K562 (cell line): Measurements from ENCODE around the gene PDE11A. TPM values are rescaled to one million over a fixed set of nuclear protein-coding genes. Genes with fewer than 3 reads are reported as not detected.
A peak's percentile ranks its signal among the peaks of the same experiment; 100 is the strongest.

Experiments used
- ATAC-seq: fragments of 200-7000 bp; cut with Tn5 transposase; 3 replicates; pipeline ENCODE4 v1.9.1; 2020; ENCODE audit warnings: moderate library complexity
- BruUV-seq: library from RNA; stranded (reverse); fragments of 400-500 nt; replicated peaks from 2 replicates; lab custom pipeline; 2021; lab: Mats Ljungman, UMichigan
- CTCF ChIA-PET: fragments of 300-600 bp; formaldehyde crosslinking; extraction: SDS; loops from one replicate; lab custom pipeline; 2021; ENCODE audit warnings: low intra/inter-chr PET ratio; lab: Yijun Ruan, JAX
- POLR2A ChIA-PET: fragments of 300-600, 350-650 bp; sonication (Branson Sonifier 250); formaldehyde crosslinking; extraction: SDS; loops from one replicate; lab custom pipeline; 2021; ENCODE audit warnings: antibody characterized with exemption, inconsistent platforms; lab: Yijun Ruan, JAX
- DNase-seq, 4 experiments: peaks; one replicate each; pipeline versions ENCODE4 v3.0.0 to v3.0.0-alpha.2; 2011 to 2018; ENCODE audit warnings: low spot score in 3 of 4, mixed read lengths in 3 of 4; ENCODE audit errors: extremely low read depth in 1 of 4
- FAIRE-seq: peaks from 2 replicates; lab custom pipeline; 2011; peaks lifted over from hg19 to GRCh38; lab: Jason Lieb, UNC
- H2AFZ ChIP-seq: 2 replicates; pipeline ENCODE4 v1.6.0; 2011; ENCODE audit warnings: low read depth, low read length, control low read depth, inconsistent platforms
- H3K27ac ChIP-seq: fragments of 200-600 bp; 3 replicates; pipeline ENCODE4 v1.8.0; 2011; ENCODE audit warnings: low read depth, mild to moderate bottlenecking, control low read depth, inconsistent platforms, low read length, moderate library complexity, mixed read lengths; ENCODE audit errors: extremely low read depth
- H3K27me3 ChIP-seq, 2 experiments: fragments of 300-600 bp in 1 of 2; 2 replicates in 1 of 2; 3 replicates in 1 of 2; pipeline versions ENCODE4 v1.6.0 to v1.8.0; 2011; ENCODE audit warnings: inconsistent platforms in 2 of 2, low read length in 2 of 2, mild to moderate bottlenecking in 1 of 2, mixed read lengths in 1 of 2, moderate library complexity in 1 of 2; ENCODE audit not compliant: control insufficient read depth in 2 of 2, insufficient read depth in 2 of 2
- H3K36me3 ChIP-seq: fragments of 300-600 bp; 3 replicates; pipeline ENCODE4 v1.8.0; 2011; ENCODE audit warnings: mild to moderate bottlenecking, low read length, inconsistent platforms; ENCODE audit not compliant: control insufficient read depth, insufficient read depth
- H3K4me1 ChIP-seq, 2 experiments: fragments of 200-600 bp in 1 of 2; replicated peaks in 1 of 2; 2 replicates in 1 of 2; 3 replicates in 1 of 2; pipeline versions ENCODE4 v1.5.1 to v1.8.0; 2011; ENCODE audit warnings: inconsistent platforms in 2 of 2, low read length in 2 of 2, mild to moderate bottlenecking in 1 of 2, mixed read lengths in 1 of 2, moderate library complexity in 1 of 2; ENCODE audit not compliant: control insufficient read depth in 2 of 2, insufficient read depth in 2 of 2
- H3K4me2 ChIP-seq: 2 replicates; pipeline ENCODE4 v1.6.1; 2011; ENCODE audit warnings: low read length, control low read depth, inconsistent platforms, mixed read lengths; ENCODE audit not compliant: insufficient read depth
- H3K4me3 ChIP-seq: fragments of 200-600 bp; sonication (generic), shearing (Covaris generic); 2 replicates; pipeline ENCODE4 v1.5.1; 2016; ENCODE audit warnings: control low read depth, inconsistent platforms
- H3K79me2 ChIP-seq: fragments of 200-600 bp; 3 replicates; pipeline ENCODE4 v1.8.0; 2011; ENCODE audit warnings: low read length, inconsistent platforms; ENCODE audit not compliant: control insufficient read depth, insufficient read depth
- H3K9ac ChIP-seq, 2 experiments: 2 replicates each; pipeline versions ENCODE4 v1.6.0 to v1.6.1; 2011; ENCODE audit warnings: low read depth in 2 of 2, low read length in 2 of 2, control low read depth in 1 of 2, inconsistent platforms in 1 of 2, mild to moderate bottlenecking in 1 of 2, mixed read lengths in 1 of 2; ENCODE audit not compliant: insufficient read depth in 1 of 2
- H3K9me1 ChIP-seq: one replicate; pipeline ENCODE4 v1.6.0; 2011; ENCODE audit warnings: inconsistent platforms, mild to moderate bottlenecking, low read length, moderate library complexity; ENCODE audit not compliant: control insufficient read depth, insufficient read depth
- H3K9me3 ChIP-seq: replicated peaks from 2 replicates; pipeline ENCODE4 v1.5.1; 2011; ENCODE audit warnings: low read depth, low read length, inconsistent platforms; ENCODE audit not compliant: control insufficient read depth, insufficient read depth
- H4K20me1 ChIP-seq: replicated peaks from 2 replicates; pipeline ENCODE4 v1.6.1; 2011; ENCODE audit warnings: low read length, inconsistent platforms, mixed read lengths; ENCODE audit not compliant: control insufficient read depth, insufficient read depth
- CBFA2T3 ChIP-seq: fragments of 450-650 bp; IDR thresholded peaks from 2 replicates; pipeline ENCODE4 v1.6.1; 2017
- HNRNPUL1 ChIP-seq: fragments of 200-400 bp; formaldehyde crosslinking; IDR thresholded peaks from 2 replicates; pipeline ENCODE4 v1.6.1; 2017; ENCODE audit warnings: low read length
- POLR3G ChIP-seq: IDR thresholded peaks from 2 replicates; pipeline ENCODE4 v1.6.1; 2011; ENCODE audit not compliant: insufficient read length, insufficient replicate concordance; ENCODE audit errors: extremely low read depth
- PTTG1 ChIP-seq: fragments of 450-650 bp; IDR thresholded peaks from 2 replicates; pipeline ENCODE4 v1.6.1; 2016; ENCODE audit warnings: low read depth, mild to moderate bottlenecking, missing genetic modification characterization, missing compliant biosample characterization
- RBM39 ChIP-seq: fragments of 200-400 bp; formaldehyde crosslinking; optimal IDR thresholded peaks from 2 replicates; pipeline ENCODE3; 2018; ENCODE audit warnings: low read depth, low read length
- ZNF239 ChIP-seq: fragments of 250-450 bp; sonication (Bioruptor Pico); IDR thresholded peaks from 2 replicates; pipeline ENCODE4 v1.4.0; 2020; ENCODE audit warnings: mild to moderate bottlenecking
- ZNF41 ChIP-seq: fragments of 250-450 bp; sonication (Bioruptor Pico); conservative IDR thresholded peaks from 2 replicates; pipeline ENCODE4 v1.4.0; 2020; ENCODE audit warnings: mild to moderate bottlenecking
- ZNF449 ChIP-seq: fragments of 250-450 bp; sonication (Bioruptor Pico); IDR thresholded peaks from 2 replicates; pipeline ENCODE4 v1.8.0; 2022; ENCODE audit warnings: moderate library complexity, mild to moderate bottlenecking, inconsistent platforms
- WGBS: fragments of 100-300 bp; shearing (Covaris generic); methylation state at CpG from one replicate; pipeline ENCODE4 v1.1.6; 2016; ENCODE audit warnings: low coverage, mixed read lengths; ENCODE audit not compliant: insufficient coverage; ENCODE audit errors: missing lambda C conversion rate; 5-methylcytosine and 5-hydroxymethylcytosine counted together
- in situ Hi-C: fragments of 300-500 bp; cut with MboI; formaldehyde crosslinking; loops from 4 replicates; pipeline ENCODE4 v1.15.0; 2018; ENCODE audit warnings: inconsistent platforms, mixed read lengths
- intact Hi-C: fragments of 100-400 bp; cut with micrococcal nuclease; formaldehyde crosslinking; loops from 2 replicates; pipeline ENCODE4 v1.14.2; 2022
- polyA plus RNA-seq, 8 experiments: library from polyadenylated mRNA; depleted of rRNA in 4 of 8; stranded (reverse) in 5 of 8; unstranded in 3 of 8; fragments of >200 nt; fragmentation: Nextera tagmentation in 2 of 8; fragmentation: Illumina TruSeq in 1 of 8; extraction: Ambion mirVana in 2 of 8; extraction: Trizol in 1 of 8; gene quantifications; 2 replicates each; pipeline versions ENCODE4 v1.2.1 to v1.2.3, GENCODE V29; 2011 to 2014; ENCODE audit warnings: inconsistent platforms in 1 of 8, missing spikeins in 1 of 8
- total RNA-seq, 7 experiments: library from RNA; depleted of rRNA in 6 of 7; stranded (reverse); fragments of >200 nt in 6 of 7; fragmentation: Illumina TruSeq in 2 of 7; extraction: Trizol in 2 of 7; gene quantifications; 2 replicates each; pipeline versions ENCODE4 v1.2.1 to v1.2.3, GENCODE V29; 2011 to 2021; ENCODE audit warnings: low replicate concordance in 1 of 7
- TF ChIP-seq, protein P1 (sequence below): fragments of 450-650 bp; IDR thresholded peaks from 2 replicates; pipeline ENCODE4 v1.6.1; 2016; ENCODE audit warnings: mild to moderate bottlenecking
- TF ChIP-seq, protein P2 (sequence below): sonication (generic); formaldehyde crosslinking; IDR thresholded peaks from 2 replicates; pipeline ENCODE4 v1.8.0; 2023; ENCODE audit warnings: missing genetic modification reagents, mild to moderate bottlenecking, borderline replicate concordance

PDE11A gene
- total and polyA plus RNA-seq, 9 of the 15 experiments (the other 6 are each of a cell fraction or from before 2014, with no cell fraction given), result 3.2 to 22.1 (median 5.7) TPM

DNA sequence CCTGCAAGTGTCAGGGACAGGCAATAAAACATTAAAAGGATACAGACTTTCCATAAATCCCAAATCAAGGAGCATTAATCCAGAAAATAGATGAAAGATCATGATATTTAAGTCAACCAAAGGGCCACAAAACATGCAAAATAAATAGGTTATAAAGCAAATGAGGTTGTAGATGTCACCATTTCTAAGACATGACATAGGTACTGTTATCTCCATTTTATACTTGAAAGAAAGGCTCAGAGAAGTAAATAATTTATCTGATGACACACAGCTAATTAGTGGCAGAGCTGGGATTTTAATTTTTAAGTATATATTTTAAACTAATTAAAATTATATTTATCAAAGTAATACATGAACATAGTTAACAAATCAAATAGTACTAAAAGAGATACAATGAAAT lies 378.2 kb downstream of the PDE11A start (continued):
- TF ChIP-seq, protein P1, sequence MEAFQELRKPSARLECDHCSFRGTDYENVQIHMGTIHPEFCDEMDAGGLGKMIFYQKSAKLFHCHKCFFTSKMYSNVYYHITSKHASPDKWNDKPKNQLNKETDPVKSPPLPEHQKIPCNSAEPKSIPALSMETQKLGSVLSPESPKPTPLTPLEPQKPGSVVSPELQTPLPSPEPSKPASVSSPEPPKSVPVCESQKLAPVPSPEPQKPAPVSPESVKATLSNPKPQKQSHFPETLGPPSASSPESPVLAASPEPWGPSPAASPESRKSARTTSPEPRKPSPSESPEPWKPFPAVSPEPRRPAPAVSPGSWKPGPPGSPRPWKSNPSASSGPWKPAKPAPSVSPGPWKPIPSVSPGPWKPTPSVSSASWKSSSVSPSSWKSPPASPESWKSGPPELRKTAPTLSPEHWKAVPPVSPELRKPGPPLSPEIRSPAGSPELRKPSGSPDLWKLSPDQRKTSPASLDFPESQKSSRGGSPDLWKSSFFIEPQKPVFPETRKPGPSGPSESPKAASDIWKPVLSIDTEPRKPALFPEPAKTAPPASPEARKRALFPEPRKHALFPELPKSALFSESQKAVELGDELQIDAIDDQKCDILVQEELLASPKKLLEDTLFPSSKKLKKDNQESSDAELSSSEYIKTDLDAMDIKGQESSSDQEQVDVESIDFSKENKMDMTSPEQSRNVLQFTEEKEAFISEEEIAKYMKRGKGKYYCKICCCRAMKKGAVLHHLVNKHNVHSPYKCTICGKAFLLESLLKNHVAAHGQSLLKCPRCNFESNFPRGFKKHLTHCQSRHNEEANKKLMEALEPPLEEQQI, result peak; percentile 2; the same call in 1 of the 2 replicates

DNA sequence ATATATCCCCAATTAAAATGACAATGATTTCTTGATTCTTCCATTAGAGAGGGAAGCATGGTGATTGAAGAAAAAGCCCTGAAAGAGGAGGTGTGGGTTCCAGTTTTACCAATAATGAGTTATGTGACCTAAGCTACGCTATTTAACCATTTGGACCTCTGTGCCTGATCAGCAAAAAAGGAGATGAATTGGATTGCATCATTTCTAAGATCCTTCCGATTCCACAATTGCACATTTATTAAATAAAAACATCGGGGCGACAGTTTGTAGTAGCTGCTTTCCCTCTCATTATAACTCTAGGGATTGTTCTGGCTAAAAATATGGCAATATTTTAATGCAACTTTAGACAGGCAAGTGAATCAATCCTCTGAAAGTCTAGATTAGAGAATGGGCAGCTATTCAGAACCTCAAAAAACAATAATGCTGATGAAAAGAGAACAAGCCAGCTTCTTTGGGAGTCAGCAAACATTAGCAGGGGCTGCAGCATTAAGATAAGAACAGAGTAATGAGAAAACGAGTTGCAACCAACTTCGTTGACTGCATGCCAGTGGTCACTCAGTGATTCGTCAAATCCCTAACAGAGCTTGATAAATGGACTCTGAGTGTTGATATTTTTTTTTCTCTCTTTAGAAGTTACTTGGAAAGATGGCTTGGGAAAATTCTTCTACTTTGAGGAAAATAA lies 378.8 kb downstream of the PDE11A start:
- peak overlapping the region; percentile 37; the same call in 1 of the 3 replicates for H3K27ac ChIP-seq
- ChIA-PET CTCF (no interaction called here), POLR2A (interaction anchor here (0.6 to 1.4 kb wide), 9 partner anchors 9 to 449 kb away, joined by 3 to 9 read pairs (median 4); no protein-coding TSS in a partner anchor)
- no peaks in the 10 kb centered on the region for H3K9me1 ChIP-seq
- in situ Hi-C loops (no loop called here), intact Hi-C loops (loop anchor here (5.0 kb wide), 1 partner anchor 56 kb away; no protein-coding TSS in a partner anchor)
- peaks cover 7 to 27% of the 10 kb centered on the region in 2 experiments; a peak in 4 of 5 replicates for H3K4me1 ChIP-seq
- FAIRE-seq (peak; percentile 96), ATAC-seq (peak; percentile 90), DNase-seq (peak; percentile 32 to 89 (median 64))
- H3K9me3 ChIP-seq, result no peaks in the 10 kb centered on the region
- peak overlapping the region; percentile 5; the same call in 1 of the 2 replicates for H3K4me2 ChIP-seq
- H3K79me2 ChIP-seq, result no peaks in the 10 kb centered on the region
- H3K27me3 ChIP-seq, result no peaks in the 10 kb centered on the region
- under 1% methylated on average over 7 of the region's 7 CpGs for WGBS
- H3K9ac ChIP-seq, result 0 out of 4 replicates have a peak overlapping the region, but pooled peaks of 1 of the 2 experiments have one; percentile 4
- no peaks in the 10 kb centered on the region for H4K20me1 ChIP-seq
- H2AFZ ChIP-seq, result no peak overlapping the region
- H3K36me3 ChIP-seq, result no peaks in the 10 kb centered on the region
- no peak overlapping the region for H3K4me3 ChIP-seq
- no TSS peak for BruUV-seq
- TF ChIP-seq ZNF449 (CRISPR knock-in tag) (no peak), CBFA2T3 (peak; percentile 95), ZNF239 (CRISPR knock-in tag) (no peak), RBM39 (no peak), HNRNPUL1 (no peak), PTTG1 (tag) (no peak), ZNF41 (CRISPR knock-in tag) (0 out of 2 replicates have a peak, but pooled peaks have one; percentile 23), POLR3G (no peak)
- TF ChIP-seq, protein P2, sequence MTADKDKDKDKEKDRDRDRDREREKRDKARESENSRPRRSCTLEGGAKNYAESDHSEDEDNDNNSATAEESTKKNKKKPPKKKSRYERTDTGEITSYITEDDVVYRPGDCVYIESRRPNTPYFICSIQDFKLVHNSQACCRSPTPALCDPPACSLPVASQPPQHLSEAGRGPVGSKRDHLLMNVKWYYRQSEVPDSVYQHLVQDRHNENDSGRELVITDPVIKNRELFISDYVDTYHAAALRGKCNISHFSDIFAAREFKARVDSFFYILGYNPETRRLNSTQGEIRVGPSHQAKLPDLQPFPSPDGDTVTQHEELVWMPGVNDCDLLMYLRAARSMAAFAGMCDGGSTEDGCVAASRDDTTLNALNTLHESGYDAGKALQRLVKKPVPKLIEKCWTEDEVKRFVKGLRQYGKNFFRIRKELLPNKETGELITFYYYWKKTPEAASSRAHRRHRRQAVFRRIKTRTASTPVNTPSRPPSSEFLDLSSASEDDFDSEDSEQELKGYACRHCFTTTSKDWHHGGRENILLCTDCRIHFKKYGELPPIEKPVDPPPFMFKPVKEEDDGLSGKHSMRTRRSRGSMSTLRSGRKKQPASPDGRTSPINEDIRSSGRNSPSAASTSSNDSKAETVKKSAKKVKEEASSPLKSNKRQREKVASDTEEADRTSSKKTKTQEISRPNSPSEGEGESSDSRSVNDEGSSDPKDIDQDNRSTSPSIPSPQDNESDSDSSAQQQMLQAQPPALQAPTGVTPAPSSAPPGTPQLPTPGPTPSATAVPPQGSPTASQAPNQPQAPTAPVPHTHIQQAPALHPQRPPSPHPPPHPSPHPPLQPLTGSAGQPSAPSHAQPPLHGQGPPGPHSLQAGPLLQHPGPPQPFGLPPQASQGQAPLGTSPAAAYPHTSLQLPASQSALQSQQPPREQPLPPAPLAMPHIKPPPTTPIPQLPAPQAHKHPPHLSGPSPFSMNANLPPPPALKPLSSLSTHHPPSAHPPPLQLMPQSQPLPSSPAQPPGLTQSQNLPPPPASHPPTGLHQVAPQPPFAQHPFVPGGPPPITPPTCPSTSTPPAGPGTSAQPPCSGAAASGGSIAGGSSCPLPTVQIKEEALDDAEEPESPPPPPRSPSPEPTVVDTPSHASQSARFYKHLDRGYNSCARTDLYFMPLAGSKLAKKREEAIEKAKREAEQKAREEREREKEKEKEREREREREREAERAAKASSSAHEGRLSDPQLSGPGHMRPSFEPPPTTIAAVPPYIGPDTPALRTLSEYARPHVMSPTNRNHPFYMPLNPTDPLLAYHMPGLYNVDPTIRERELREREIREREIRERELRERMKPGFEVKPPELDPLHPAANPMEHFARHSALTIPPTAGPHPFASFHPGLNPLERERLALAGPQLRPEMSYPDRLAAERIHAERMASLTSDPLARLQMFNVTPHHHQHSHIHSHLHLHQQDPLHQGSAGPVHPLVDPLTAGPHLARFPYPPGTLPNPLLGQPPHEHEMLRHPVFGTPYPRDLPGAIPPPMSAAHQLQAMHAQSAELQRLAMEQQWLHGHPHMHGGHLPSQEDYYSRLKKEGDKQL (CRISPR knock-in tag), result no peak
